Measurements from ENCODE around the gene MYOZ3. TPM values are rescaled to one million over a fixed set of nuclear protein-coding genes. Genes with fewer than 3 reads are reported as not detected.

The MYOZ3 gene
- total RNA-seq, 1 donor from 2014 or later = 4.7 TPM

- no peaks in the 10 kb centered on the region for H3K27me3 ChIP-seq (ENCODE audit: control insufficient read depth in 3 of 3, insufficient read depth in 3 of 3, low read length in 3 of 3)
- peaks cover 83 to 97% (median 90%) of the 10 kb centered on the region in 3 donors for H3K4me1 ChIP-seq (ENCODE audit: control insufficient read depth in 3 of 3, insufficient read depth in 3 of 3, low read length in 3 of 3)
- H3K4me3 ChIP-seq (ENCODE audit: low read length in 3 of 3) = peak overlapping the region in 1 of 3 donors; percentile 35
- peaks cover 4 to 18% (median 15%) of the 10 kb centered on the region in 3 donors for H3K36me3 ChIP-seq (ENCODE audit: control insufficient read depth in 3 of 3, insufficient read depth in 3 of 3, low read length in 3 of 3)
- no peaks in the 10 kb centered on the region for H3K9me3 ChIP-seq (ENCODE audit: control insufficient read depth in 3 of 3, low read length in 3 of 3)
- peak overlapping the region in 2 of 3 donors; percentile 79 to 100 for H3K9ac ChIP-seq (ENCODE audit: low read depth in 1 of 3, low read length in 3 of 3)
- peak overlapping the region; percentile 100 for H3K27ac ChIP-seq (ENCODE audit: low read depth, low read length)
These were observed 27.6 kb upstream of the MYOZ3 start for GRCh38 chr5:150633429-150633828.

DNA sequence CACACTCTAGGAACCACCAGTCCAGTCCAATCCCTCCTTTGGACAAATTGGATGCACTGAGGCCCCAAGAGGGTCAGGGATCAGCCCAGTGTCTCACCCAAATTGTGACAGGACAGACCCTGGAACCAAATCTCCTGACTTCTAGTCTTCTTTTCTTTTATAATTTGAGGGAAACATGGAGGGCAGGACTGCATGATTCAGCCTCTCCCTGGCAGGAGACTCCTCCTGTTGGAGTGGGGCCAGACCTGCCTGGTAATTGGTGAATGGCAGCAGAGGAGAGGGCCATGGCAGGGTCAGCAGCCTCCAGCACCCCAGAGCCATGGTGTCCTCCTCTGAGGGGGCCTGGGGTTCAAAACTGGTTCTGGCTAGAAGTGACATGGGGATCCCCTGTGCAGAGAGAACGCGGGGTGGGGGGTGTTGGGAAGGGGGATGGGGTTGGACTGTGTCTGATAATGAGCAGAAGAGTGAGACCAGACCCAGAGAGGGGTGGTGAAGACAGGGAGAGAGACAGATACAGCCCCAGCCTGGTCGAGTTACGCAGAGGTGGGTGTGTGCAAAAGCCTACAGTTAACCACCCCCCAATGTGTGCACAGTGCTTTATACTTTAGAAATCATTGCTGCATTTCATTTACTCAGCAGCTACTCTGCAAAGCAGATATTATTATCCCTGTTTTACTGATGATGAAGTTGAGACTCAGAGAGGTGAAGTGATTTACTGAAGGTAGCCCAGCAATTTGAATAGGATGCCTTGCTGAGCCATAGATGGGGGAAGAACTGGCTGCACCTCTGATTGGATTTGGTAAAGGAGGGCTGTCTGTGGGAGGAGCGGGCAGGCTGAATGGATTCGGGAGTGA, 24.4 kb upstream of the MYOZ3 start:
- H3K9ac ChIP-seq (ENCODE audit: low read depth in 1 of 3, low read length in 3 of 3) = peak overlapping the region in 2 of 3 donors; percentile 51 to 70
- peaks cover 83 to 97% (median 90%) of the 10 kb centered on the region in 3 donors for H3K4me1 ChIP-seq (ENCODE audit: control insufficient read depth in 3 of 3, insufficient read depth in 3 of 3, low read length in 3 of 3)
- H3K27ac ChIP-seq (ENCODE audit: low read depth, low read length) = peak overlapping the region; percentile 92
- peaks cover 4 to 12% (median 10%) of the 10 kb centered on the region in 3 donors for H3K36me3 ChIP-seq (ENCODE audit: control insufficient read depth in 3 of 3, insufficient read depth in 3 of 3, low read length in 3 of 3)
- no peak overlapping the region for H3K4me3 ChIP-seq (ENCODE audit: low read length in 3 of 3)
- H3K9me3 ChIP-seq (ENCODE audit: control insufficient read depth in 3 of 3, low read length in 3 of 3) = no peaks in the 10 kb centered on the region
- no peaks in the 10 kb centered on the region for H3K27me3 ChIP-seq (ENCODE audit: control insufficient read depth in 3 of 3, insufficient read depth in 3 of 3, low read length in 3 of 3)

DNA sequence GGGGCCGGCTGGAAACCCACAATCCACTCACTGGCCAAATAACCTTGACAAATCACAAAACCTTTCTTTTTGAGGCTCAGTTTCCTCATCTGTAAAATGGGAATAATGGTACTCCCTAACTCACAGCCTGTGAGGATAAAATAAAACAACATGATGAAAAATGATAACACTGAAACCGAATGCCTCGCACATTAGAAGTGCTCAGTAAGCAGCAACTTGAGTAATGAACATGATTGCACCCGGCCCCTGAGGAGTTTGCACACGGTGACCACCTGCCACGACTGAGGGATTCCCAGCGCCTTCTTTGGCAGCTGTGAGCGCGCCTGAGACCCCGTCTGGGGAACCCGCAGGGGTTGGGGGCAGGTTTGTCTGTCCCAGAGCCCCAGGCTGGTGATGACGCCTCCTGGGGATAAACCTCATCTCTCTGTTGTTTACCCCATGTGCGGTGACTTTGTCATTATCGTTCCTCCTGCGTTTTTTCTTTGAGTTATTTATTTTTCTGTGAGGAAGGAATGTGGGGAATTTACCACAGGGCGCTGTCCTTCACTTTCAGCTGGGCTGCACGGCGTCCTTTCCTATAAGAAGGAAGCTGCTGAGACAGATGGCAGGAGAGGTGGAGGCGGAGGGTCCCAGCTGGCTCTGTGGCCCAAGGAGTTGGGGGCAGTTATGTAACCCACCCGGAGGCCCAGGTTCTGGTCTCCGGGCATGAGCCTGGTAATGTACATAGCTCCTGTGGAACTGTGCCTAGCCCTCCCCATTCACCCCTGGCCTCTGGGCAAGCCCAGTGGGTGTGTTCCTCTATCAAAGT, 23.6 kb upstream of the MYOZ3 start:
- Histone ChIP-seq H3K4me3 (ENCODE audit: low read length in 3 of 3) (no peak overlapping the region), H3K27ac (ENCODE audit: low read depth, low read length) (peak overlapping the region; percentile 92), H3K27me3 (ENCODE audit: control insufficient read depth in 3 of 3, insufficient read depth in 3 of 3, low read length in 3 of 3) (no peaks in the 10 kb centered on the region), H3K36me3 (ENCODE audit: control insufficient read depth in 3 of 3, insufficient read depth in 3 of 3, low read length in 3 of 3) (peaks cover 4 to 12% (median 10%) of the 10 kb centered on the region in 3 donors), H3K9ac (ENCODE audit: low read depth in 1 of 3, low read length in 3 of 3) (peak overlapping the region; percentile 59 to 70 (median 62)), H3K4me1 (ENCODE audit: control insufficient read depth in 3 of 3, insufficient read depth in 3 of 3, low read length in 3 of 3) (peaks cover 83 to 97% (median 90%) of the 10 kb centered on the region in 3 donors), H3K9me3 (ENCODE audit: control insufficient read depth in 3 of 3, low read length in 3 of 3) (no peaks in the 10 kb centered on the region)

- Histone ChIP-seq H3K4me1 (ENCODE audit: control insufficient read depth in 3 of 3, insufficient read depth in 3 of 3, low read length in 3 of 3) (peaks cover 84 to 97% (median 91%) of the 10 kb centered on the region in 3 donors), H3K27ac (ENCODE audit: low read depth, low read length) (peak overlapping the region; percentile 92), H3K27me3 (ENCODE audit: control insufficient read depth in 3 of 3, insufficient read depth in 3 of 3, low read length in 3 of 3) (no peaks in the 10 kb centered on the region), H3K9ac (ENCODE audit: low read depth in 1 of 3, low read length in 3 of 3) (peak overlapping the region in 2 of 3 donors; percentile 50 to 59), H3K9me3 (ENCODE audit: control insufficient read depth in 3 of 3, low read length in 3 of 3) (no peaks in the 10 kb centered on the region), H3K4me3 (ENCODE audit: low read length in 3 of 3) (no peak overlapping the region), H3K36me3 (ENCODE audit: control insufficient read depth in 3 of 3, insufficient read depth in 3 of 3, low read length in 3 of 3) (peaks cover 4 to 12% (median 10%) of the 10 kb centered on the region in 3 donors)
These were observed 23.0 kb upstream of the MYOZ3 start for GRCh38 chr5:150638053-150638444.

DNA sequence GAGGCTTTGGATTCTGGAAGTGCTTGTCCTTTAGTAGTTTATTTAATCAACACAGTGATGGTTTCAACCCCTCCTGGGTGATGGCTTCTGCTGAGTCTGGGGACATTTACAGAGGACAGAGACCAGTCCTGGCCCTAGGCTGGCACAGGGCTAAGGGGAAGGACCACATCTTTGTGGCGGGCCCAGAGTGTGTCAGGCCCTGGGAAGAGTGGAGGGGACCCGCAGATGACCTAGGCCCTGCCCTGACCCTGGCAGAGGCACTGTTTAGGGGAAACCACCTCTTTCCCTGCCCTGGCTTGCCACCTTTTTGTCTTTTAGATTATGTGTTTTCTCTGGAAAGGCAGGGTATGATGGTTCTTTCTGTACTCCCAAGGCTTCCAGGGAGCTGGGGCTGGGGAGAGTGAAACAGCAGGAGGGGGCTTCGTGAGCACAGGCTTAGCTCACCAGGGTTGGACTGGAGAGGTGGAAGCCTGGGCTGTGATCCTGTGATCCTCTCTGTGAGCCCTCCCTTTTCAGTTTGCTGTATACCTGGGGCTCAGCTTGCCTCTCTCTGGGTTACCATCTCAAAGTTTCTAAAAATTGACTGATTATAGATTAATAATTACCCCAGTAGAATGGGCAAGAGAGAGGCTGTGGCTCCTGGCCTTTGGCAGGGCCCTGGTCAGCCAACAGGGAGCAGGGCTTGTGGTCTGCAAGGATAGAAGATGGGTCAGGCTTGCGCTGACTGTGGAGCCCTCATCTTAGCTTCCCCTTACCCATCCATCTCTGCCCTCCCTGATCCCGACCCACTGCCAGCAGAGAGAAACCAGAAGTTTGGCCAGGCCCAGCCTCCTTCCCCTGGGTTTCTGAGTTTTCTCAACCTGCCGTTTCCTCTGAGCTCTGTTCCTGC, 22.3 kb upstream of the MYOZ3 start:
- peaks cover 83 to 97% (median 92%) of the 10 kb centered on the region in 3 donors for H3K4me1 ChIP-seq (ENCODE audit: control insufficient read depth in 3 of 3, insufficient read depth in 3 of 3, low read length in 3 of 3)
- peak overlapping the region in 2 of 3 donors; percentile 9 to 22 for H3K4me3 ChIP-seq (ENCODE audit: low read length in 3 of 3)
- no peaks in the 10 kb centered on the region for H3K9me3 ChIP-seq (ENCODE audit: control insufficient read depth in 3 of 3, low read length in 3 of 3)
- peak overlapping the region; percentile 92 for H3K27ac ChIP-seq (ENCODE audit: low read depth, low read length)
- peak overlapping the region; percentile 47 to 88 (median 50) for H3K9ac ChIP-seq (ENCODE audit: low read depth in 1 of 3, low read length in 3 of 3)
- peaks cover 4 to 12% (median 10%) of the 10 kb centered on the region in 3 donors for H3K36me3 ChIP-seq (ENCODE audit: control insufficient read depth in 3 of 3, insufficient read depth in 3 of 3, low read length in 3 of 3)
- H3K27me3 ChIP-seq (ENCODE audit: control insufficient read depth in 3 of 3, insufficient read depth in 3 of 3, low read length in 3 of 3) = no peaks in the 10 kb centered on the region

DNA sequence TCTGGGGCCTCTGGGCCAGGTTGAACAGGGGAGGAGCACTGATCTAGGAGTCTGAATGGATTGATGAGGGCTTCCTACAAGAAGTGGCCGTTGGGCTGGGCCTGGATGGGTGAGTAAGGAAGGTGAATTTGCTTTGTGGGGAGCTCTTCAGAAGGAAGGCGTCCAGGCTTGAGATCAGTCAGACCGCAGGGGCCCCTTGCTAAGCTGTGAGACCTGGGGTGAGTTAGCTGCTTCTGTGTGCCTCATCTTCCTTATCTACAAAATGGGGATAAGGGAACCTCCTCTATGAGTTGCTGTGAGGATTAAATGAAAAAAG, 21.7 kb upstream of the MYOZ3 start:
- H3K4me1 ChIP-seq (ENCODE audit: control insufficient read depth in 3 of 3, insufficient read depth in 3 of 3, low read length in 3 of 3) = peaks cover 84 to 99% (median 94%) of the 10 kb centered on the region in 3 donors
- H3K4me3 ChIP-seq (ENCODE audit: low read length in 3 of 3) = peak overlapping the region in 2 of 3 donors; percentile 9 to 22
- no peaks in the 10 kb centered on the region for H3K9me3 ChIP-seq (ENCODE audit: control insufficient read depth in 3 of 3, low read length in 3 of 3)
- H3K36me3 ChIP-seq (ENCODE audit: control insufficient read depth in 3 of 3, insufficient read depth in 3 of 3, low read length in 3 of 3) = peaks cover under 1 to 9% (median 6%) of the 10 kb centered on the region in 3 donors
- no peaks in the 10 kb centered on the region for H3K27me3 ChIP-seq (ENCODE audit: control insufficient read depth in 3 of 3, insufficient read depth in 3 of 3, low read length in 3 of 3)
- peak overlapping the region; percentile 36 to 88 (median 50) for H3K9ac ChIP-seq (ENCODE audit: low read depth in 1 of 3, low read length in 3 of 3)
- peak overlapping the region; percentile 92 for H3K27ac ChIP-seq (ENCODE audit: low read depth, low read length)

DNA sequence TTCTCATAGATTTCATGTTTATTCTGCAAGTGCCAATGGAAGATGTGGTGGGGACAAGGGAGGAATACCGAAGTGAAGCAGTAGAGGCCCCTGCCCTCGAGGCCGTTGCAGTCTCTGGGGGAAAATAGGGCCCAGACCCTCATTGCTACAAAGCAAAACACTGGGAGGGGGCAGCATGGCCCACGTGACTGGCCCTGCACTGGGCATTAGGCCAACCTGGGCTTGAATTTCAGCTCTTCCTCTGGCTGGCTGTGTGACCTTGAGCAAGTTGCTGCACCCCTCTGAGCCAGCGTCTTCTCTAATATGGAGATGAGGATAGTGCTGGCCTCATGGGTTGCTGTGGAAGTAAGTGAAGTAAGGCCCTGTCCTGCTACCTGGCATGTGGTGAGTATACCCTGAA, 21.3 kb upstream of the MYOZ3 start:
- Histone ChIP-seq H3K4me3 (ENCODE audit: low read length in 3 of 3) (peak overlapping the region; percentile 42 to 72 (median 60)), H3K27ac (ENCODE audit: low read depth, low read length) (peak overlapping the region; percentile 92), H3K27me3 (ENCODE audit: control insufficient read depth in 3 of 3, insufficient read depth in 3 of 3, low read length in 3 of 3) (no peaks in the 10 kb centered on the region), H3K9ac (ENCODE audit: low read depth in 1 of 3, low read length in 3 of 3) (peak overlapping the region; percentile 30 to 88 (median 41)), H3K4me1 (ENCODE audit: control insufficient read depth in 3 of 3, insufficient read depth in 3 of 3, low read length in 3 of 3) (peaks cover 86 to 99% (median 96%) of the 10 kb centered on the region in 3 donors), H3K36me3 (ENCODE audit: control insufficient read depth in 3 of 3, insufficient read depth in 3 of 3, low read length in 3 of 3) (peaks cover 0 to 7% (median 4%) of the 10 kb centered on the region in 3 donors), H3K9me3 (ENCODE audit: control insufficient read depth in 3 of 3, low read length in 3 of 3) (no peaks in the 10 kb centered on the region)

GRCh38 chr5:150640311-150641005, 20.6 kb upstream of the MYOZ3 start, which contains the start of gene SYNPO:
TSS of gene SYNPO (plus strand) at chr5:150640660. CDS start at chr5:150648276, 7,616 bp downstream.
- peak within 1 kb of the TSS; percentile 92 for H3K27ac ChIP-seq (ENCODE audit: low read depth, low read length)
- H3K4me1 ChIP-seq (ENCODE audit: control insufficient read depth in 3 of 3, insufficient read depth in 3 of 3, low read length in 3 of 3) = peaks cover 86 to 99% (median 96%) of the 10 kb centered on the region in 3 donors
- no peaks in the 10 kb centered on the region for H3K9me3 ChIP-seq (ENCODE audit: control insufficient read depth in 3 of 3, low read length in 3 of 3)
- peak within 1 kb of the TSS; percentile 63 to 88 (median 69) for H3K9ac ChIP-seq (ENCODE audit: low read depth in 1 of 3, low read length in 3 of 3)
- peaks cover 0 to 3% (median 0%) of the 10 kb centered on the region in 3 donors for H3K36me3 ChIP-seq (ENCODE audit: control insufficient read depth in 3 of 3, insufficient read depth in 3 of 3, low read length in 3 of 3)
- no peaks in the 10 kb centered on the region for H3K27me3 ChIP-seq (ENCODE audit: control insufficient read depth in 3 of 3, insufficient read depth in 3 of 3, low read length in 3 of 3)
- H3K4me3 ChIP-seq (ENCODE audit: low read length in 3 of 3) = peak within 1 kb of the TSS; percentile 42 to 72 (median 60)

Data from skeletal muscle tissue (tissue), 4 donors.